ENCODE data around the gene ZNF488.

ZNF488 gene

GRCh38 chr10:47370878-47371277 lies 13.2 kb downstream of the ZNF488 start:
- TF ChIP-seq, protein P1, sequence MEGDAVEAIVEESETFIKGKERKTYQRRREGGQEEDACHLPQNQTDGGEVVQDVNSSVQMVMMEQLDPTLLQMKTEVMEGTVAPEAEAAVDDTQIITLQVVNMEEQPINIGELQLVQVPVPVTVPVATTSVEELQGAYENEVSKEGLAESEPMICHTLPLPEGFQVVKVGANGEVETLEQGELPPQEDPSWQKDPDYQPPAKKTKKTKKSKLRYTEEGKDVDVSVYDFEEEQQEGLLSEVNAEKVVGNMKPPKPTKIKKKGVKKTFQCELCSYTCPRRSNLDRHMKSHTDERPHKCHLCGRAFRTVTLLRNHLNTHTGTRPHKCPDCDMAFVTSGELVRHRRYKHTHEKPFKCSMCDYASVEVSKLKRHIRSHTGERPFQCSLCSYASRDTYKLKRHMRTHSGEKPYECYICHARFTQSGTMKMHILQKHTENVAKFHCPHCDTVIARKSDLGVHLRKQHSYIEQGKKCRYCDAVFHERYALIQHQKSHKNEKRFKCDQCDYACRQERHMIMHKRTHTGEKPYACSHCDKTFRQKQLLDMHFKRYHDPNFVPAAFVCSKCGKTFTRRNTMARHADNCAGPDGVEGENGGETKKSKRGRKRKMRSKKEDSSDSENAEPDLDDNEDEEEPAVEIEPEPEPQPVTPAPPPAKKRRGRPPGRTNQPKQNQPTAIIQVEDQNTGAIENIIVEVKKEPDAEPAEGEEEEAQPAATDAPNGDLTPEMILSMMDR (IDR thresholded peaks at IDR 0.05) = no peak

GRCh38 chr10:47370015-47370767 lies 13.9 kb downstream of the ZNF488 start:
- TF ChIP-seq, protein P1 (IDR thresholded peaks at IDR 0.05) = no peak

- TF ChIP-seq, protein P1 (IDR thresholded peaks at IDR 0.05) = no peak
These were observed 14.7 kb downstream of the ZNF488 start for GRCh38 chr10:47369251-47369894.

DNA sequence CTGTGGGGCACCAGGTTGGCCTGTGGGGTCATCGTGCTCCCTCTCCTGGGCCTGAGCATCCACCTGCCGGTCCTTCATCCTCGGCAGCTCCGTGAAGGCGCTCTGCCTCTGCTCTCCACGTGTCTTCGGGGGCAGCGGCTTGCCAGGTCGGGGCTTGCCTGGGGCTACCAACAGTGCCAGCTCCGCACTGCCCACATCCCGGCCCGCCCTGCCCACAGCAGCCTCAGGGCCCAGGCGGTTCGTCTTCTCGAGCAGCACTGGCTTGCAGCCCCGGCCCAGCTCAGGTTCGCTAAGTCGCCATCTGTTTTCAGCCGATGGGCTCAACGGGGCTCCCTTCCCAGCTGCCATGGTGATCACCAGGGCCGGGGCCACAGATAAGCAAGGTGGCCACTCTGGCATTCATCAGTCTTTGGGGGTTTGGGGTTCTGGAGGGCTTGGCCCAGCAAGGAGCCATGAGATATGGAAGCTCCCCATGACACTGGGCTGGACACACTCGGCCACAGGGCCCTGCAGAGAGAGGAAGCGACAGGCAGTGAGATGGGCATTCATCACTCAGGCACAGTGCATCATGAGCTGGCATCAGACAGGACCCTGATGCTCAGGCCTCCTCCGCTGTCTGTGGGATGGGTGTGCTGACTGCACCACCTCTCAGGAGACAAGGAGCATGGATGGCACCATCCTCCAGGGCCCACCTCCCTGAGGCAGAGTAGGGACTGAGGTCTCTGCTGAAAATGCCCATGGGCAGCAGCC lies 15.5 kb downstream of the ZNF488 start:
- TF ChIP-seq, protein P1 (IDR thresholded peaks at IDR 0.05) = no peak

- TF ChIP-seq, protein P1 (IDR thresholded peaks at IDR 0.05) = no peak
These were observed 16.4 kb downstream of the ZNF488 start for GRCh38 chr10:47367646-47368045.

GRCh38 chr10:47366731-47367460 lies 17.2 kb downstream of the ZNF488 start:
- TF ChIP-seq, protein P1 (IDR thresholded peaks at IDR 0.05) = no peak

GRCh38 chr10:47366181-47366631 lies 17.9 kb downstream of the ZNF488 start:
- TF ChIP-seq, protein P1 (IDR thresholded peaks at IDR 0.05) = no peak

All from LNCAP (cell line).